Right renal pelvis (tissue), 4 donors: Measurements from ENCODE around the gene MAP2K7. TPM values are rescaled to one million over a fixed set of nuclear protein-coding genes. Genes with fewer than 3 reads are reported as not detected.
"Not testable (repeated sequence)": the region's sequence is repeated elsewhere in the genome, so short reads cannot be mapped to it uniquely, and the experiment has no call there.

Experiments
- DNase-seq, 4 donors: peaks; one replicate each; pipeline ENCODE4 v3.0.0-alpha.2; 2013; ENCODE audit warnings: low read depth in 4 of 4, low spot score in 3 of 4, missing footprints in 1 of 4
- polyA plus RNA-seq, 4 donors: library from polyadenylated mRNA; unstranded; fragments of 120-200 nt; gene quantifications; one replicate each; pipeline ENCODE4 v1.2.1, GENCODE V29; 2013; ENCODE audit not compliant: insufficient read length in 4 of 4

MAP2K7 gene
- polyA plus RNA-seq, 4 donors: 25.9 to 35.8 (median 26.2) TPM

GRCh38 chr19:7918062-7918614 is 14.5 kb downstream of the MAP2K7 start:
- DNase-seq: not testable (repeated sequence)

- DNase-seq: no peak
Measured at GRCh38 chr19:7918615-7919421, 15.1 kb downstream of the MAP2K7 start.

- DNase-seq: peak; percentile 85 to 94 (median 86)
Measured at GRCh38 chr19:7919610-7920518, 16.2 kb downstream of the MAP2K7 start, which contains the start of gene SNAPC2. TSS of gene SNAPC2 (plus strand) at chr19:7920338. CDS start at chr19:7920367, 29 bp downstream.

- DNase-seq: peak; percentile 88 to 94 (median 93)
Measured at GRCh38 chr19:7920519-7921301, 17.0 kb downstream of the MAP2K7 start.

- DNase-seq: no peak
Measured at GRCh38 chr19:7921302-7921966, 17.8 kb downstream of the MAP2K7 start.

GRCh38 chr19:7921967-7922835 is 18.5 kb downstream of the MAP2K7 start:
- no peak for DNase-seq

GRCh38 chr19:7922836-7923195 is 19.1 kb downstream of the MAP2K7 start:
- DNase-seq: no peak

- DNase-seq: no peak
Measured at GRCh38 chr19:7923295-7924191, 19.9 kb downstream of the MAP2K7 start.

- no peak for DNase-seq
Measured at GRCh38 chr19:7924241-7924640, 20.6 kb downstream of the MAP2K7 start.

- DNase-seq: no peak
Measured at GRCh38 chr19:7924651-7925170, 21.0 kb downstream of the MAP2K7 start.

GRCh38 chr19:7925171-7925851 is 21.6 kb downstream of the MAP2K7 start:
- peak in 3 of 4 donors; percentile 67 to 84 (median 78) for DNase-seq

- no peak for DNase-seq
Measured at GRCh38 chr19:7926021-7926726, 22.5 kb downstream of the MAP2K7 start, which contains the start of gene CTXN1. TSS of gene CTXN1 (minus strand) at chr19:7926135. CDS start at chr19:7925538, 597 bp downstream.

- no peak for DNase-seq
Measured at GRCh38 chr19:7926727-7927604, 23.3 kb downstream of the MAP2K7 start.

- no peak for DNase-seq
Measured at GRCh38 chr19:7927605-7928333, 24.1 kb downstream of the MAP2K7 start.

- DNase-seq: no peak
Measured at GRCh38 chr19:7928334-7928706, 24.6 kb downstream of the MAP2K7 start.
